ENCODE data around the gene RANGAP1.

Gene RANGAP1

DNA sequence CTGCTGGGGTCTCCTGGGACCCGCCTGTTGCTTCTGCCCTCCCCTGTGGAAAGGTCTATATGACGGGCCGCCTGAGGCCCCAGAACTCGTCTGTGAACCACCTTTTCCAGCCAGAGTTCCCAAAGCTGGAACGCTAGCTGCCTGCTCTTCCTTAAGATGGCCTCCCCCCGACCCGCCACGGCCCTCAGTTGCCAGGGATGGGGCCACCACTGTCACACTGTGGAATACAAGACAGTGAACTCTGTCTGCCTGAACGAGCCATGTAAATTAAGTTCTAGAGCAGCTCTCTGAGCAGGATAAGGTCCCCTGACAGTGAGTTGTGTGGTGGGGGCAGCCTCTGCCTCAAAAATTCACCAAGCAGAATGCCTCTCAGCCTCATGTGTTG, 55.6 kb downstream of the RANGAP1 start:
- TF ChIP-seq, protein P1, sequence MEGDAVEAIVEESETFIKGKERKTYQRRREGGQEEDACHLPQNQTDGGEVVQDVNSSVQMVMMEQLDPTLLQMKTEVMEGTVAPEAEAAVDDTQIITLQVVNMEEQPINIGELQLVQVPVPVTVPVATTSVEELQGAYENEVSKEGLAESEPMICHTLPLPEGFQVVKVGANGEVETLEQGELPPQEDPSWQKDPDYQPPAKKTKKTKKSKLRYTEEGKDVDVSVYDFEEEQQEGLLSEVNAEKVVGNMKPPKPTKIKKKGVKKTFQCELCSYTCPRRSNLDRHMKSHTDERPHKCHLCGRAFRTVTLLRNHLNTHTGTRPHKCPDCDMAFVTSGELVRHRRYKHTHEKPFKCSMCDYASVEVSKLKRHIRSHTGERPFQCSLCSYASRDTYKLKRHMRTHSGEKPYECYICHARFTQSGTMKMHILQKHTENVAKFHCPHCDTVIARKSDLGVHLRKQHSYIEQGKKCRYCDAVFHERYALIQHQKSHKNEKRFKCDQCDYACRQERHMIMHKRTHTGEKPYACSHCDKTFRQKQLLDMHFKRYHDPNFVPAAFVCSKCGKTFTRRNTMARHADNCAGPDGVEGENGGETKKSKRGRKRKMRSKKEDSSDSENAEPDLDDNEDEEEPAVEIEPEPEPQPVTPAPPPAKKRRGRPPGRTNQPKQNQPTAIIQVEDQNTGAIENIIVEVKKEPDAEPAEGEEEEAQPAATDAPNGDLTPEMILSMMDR (conservative IDR thresholded peaks at IDR 0.05): no peak
- H3K27ac ChIP-seq: no peak overlapping the region

DNA sequence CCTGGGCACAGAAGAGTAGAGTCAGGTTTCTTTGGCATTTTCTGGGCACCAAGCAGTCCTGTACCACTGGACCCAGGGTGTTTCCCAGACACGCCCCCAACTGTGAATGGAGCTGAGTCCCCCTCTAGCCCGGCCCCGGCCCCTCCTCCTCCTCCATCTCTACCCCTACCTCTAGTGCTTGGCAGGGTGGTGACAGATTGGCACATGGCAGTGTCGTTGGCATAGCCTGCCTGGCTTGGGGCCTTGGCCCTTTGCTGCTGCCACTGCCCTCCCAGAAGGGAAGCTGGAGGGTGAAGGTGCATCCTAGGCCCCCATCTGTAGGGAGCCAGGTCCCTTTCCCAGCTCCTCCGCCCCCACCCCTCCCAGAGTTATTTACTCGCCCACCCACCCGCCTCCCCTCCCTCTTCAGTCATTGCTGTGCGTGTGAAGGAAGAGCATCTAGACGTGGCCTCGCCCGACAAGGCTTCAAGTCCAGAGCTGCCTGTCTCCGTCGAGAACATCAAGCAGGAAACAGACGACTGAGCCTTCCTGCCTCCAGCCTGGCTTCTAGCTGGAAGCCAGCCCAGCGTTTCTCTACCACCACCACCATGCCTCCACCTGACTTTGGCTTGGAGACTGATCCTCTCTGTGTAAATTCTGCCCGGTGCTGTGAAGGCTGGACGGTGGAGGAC, 56.1 kb downstream of the RANGAP1 start:
- TF ChIP-seq, protein P1 (conservative IDR thresholded peaks at IDR 0.05): no peak
- H3K27ac ChIP-seq: no peak overlapping the region

DNA sequence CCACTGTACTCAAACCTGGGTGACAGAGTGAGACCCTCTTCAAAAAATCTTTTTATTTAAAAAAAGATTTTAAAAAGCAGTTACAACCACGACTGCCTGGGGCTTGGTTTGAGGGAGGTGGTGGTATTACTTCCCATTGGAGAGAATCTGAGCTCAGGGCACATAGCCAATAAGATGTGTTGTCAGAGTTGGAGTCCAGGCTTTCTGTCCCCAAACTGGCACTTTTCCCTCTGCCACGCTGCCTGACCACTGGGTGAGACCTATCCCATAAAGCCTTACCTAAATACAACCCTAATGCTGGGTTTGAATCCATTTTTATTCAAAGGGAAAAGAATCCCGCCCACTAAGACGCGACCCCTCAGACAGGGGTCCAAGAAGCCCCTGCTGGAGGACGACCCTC, 56.8 kb downstream of the RANGAP1 start:
- no peak overlapping the region for H3K27ac ChIP-seq
- TF ChIP-seq, protein P1 (conservative IDR thresholded peaks at IDR 0.05): no peak

DNA sequence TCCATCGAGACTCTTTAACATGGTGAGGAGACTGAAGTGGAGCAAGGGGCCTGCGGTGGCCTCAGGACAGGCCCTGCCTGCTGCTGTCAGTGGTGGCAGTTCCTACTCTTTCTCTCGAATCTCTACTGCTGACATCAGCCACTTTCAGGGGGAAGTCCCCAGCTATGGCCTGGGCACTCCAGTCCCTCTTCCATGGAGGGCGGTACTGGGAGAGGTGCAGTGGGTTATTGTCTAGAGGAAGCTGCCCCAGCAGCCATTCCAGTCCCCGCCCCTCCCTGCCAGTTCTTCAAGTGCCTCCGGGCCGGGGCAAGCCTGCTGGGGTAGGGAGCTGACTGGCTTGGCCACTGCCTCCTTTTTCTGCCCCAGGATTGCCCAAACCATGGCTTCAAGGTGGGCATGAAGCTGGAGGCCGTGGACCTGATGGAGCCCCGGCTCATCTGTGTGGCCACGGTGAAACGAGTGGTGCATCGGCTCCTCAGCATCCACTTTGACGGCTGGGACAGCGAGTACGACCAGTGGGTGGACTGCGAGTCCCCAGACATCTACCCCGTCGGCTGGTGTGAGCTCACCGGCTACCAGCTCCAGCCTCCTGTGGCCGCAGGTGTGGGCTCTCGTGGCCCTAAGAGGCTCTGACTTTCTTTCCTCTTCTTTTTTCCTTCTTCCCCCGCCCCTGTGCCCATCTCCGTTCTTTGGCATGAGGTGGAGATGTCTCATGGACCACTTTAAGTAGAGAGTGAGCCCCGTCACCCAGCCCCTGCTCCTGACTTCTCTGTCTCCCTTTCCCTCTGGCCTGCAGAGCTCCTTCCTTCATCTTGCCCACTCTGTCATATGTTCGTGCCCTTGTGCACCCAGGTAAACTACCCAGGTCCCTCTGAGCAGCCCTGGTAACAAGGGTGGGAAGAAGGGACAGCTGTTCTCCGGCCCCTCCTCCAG, 59.0 kb downstream of the RANGAP1 start:
- TF ChIP-seq, protein P1 (conservative IDR thresholded peaks at IDR 0.05): no peak

DNA sequence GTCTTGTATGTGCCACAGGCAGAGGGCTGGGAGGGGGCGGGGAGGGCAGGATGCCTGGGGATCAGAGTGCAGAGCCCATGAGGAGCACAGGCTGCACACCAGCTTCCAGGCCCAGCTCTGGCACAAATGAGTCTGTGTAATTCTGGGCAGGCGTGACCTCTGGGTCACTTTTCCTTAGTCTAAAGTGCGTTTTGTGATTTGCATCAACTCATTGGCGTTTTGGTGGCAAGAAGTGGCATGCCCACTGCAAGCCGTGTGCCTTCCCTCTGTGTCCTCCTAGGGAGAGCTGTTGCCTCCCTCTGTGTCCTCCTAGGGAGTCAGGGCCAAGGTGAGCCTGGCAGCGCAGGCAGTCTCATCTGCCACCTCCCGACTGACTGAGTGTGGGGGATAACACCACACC, 62.5 kb downstream of the RANGAP1 start:
- TF ChIP-seq, protein P1 (conservative IDR thresholded peaks at IDR 0.05): no peak
- no peak overlapping the region for H3K27ac ChIP-seq

More for the DNA sequence above, 59.0 kb downstream of the RANGAP1 start:
- H3K27ac ChIP-seq: no peak overlapping the region

DNA sequence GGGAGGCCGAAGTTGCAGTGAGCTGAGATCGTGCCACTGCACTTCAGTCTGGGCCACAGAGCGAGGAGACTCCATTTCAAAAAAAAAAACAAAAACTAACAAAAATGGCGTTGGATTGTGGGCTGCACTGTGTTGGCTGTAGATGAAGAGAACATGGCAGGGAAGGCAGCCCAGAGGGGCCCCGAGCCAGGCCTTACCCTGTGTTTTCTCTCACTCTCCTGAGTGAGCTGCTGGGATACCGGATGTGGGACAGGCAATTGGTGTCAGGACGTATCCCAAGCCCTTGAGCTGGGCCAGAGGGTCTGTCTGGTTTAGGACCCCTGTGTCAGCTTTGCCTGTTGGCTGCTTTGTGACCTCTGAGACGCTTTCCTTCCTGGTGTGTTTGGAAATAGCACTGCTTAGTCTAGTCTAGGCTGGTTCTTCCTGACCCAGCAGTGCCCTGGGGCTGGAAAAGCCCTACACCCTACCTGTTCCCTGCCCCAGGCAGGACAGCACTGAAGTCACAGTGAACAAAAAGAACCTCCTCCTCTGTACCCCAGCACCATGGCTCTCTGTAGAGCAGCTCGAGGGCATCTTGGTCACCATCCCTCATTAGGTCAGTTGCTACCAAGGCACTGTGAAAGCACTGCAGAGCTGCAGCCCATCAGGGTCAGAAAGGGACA, 63.0 kb downstream of the RANGAP1 start:
- no peak overlapping the region for H3K27ac ChIP-seq
- TF ChIP-seq, protein P1 (conservative IDR thresholded peaks at IDR 0.05): no peak

DNA sequence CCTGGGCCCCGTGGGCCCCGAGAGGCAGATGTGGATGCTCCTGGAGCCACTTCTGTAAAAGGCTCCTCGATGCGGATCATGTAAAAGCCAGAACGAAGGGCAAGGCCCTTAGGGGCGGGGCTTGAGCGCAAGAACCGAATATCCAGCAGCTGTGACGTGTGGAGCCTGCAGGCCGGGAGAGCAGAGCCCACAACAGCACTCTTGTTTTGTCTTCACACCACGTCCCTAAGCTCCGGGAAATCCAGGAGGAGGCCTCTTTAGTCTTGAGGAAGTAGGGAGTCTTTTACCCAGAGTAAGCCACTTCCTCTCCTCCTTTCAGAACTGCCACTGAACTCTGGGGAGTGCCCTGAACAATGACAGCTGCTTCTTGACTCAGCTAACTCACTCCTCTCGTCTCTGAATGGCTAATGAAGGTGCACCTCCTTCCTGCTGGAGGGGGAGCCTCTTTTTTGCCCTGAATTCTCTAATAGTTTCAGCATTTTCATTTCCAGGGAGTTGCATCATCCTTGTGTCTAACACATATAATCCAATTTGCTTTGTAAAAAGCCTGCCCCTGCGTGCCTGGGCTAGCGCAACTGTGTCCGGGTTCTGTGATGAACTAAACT, 68.3 kb downstream of the RANGAP1 start:
- no peak overlapping the region for H3K27ac ChIP-seq
- TF ChIP-seq, protein P1 (conservative IDR thresholded peaks at IDR 0.05): no peak
